Measurements from ENCODE around the gene MARCHF9.

DNA sequence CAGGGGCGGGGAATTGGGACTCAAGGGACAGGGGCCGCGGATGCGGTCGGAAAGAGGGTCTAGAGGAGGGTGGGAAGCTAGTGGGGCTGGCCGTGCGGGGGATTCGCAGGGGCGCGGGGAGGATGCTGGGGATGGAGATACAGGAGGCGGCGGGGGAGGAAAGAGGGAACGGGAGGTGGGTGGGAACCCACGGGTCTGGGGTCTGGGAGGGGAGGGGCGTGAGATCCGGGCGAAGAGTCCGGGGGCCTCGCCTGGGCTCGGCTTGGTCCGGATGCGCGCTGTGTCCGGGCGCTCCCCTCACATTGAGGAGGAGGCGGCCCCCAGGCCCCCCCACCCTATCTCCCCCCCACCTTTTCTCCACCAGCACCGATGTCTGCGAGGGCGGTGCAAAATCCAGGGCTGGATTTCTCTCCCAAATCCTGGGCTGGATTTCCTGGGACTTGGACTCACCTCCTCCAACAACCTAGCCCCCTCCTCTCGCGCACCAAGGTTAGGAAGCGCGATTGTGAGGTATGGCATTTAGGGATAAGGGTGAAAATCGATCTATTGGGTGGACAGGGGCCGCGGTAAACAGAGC lies 16.2 kb upstream of the MARCHF9 start, which contains the start of gene AGAP2:
- TF ChIP-seq POLR2AphosphoS5 (IDR thresholded peaks at IDR 0.05; ENCODE audit: low read depth, low read length) (no peak), POLR2A (IDR thresholded peaks at IDR 0.05; ENCODE audit: borderline replicate concordance, extremely low read depth, insufficient read depth, insufficient read length) (no peak), EZH2 (IDR thresholded peaks at IDR 0.05) (no peak), RAD21 (IDR thresholded peaks at IDR 0.05; ENCODE audit: low read depth) (no peak), CEBPB (IDR thresholded peaks at IDR 0.05; ENCODE audit: low read depth) (no peak)
- TF ChIP-seq, protein P1, sequence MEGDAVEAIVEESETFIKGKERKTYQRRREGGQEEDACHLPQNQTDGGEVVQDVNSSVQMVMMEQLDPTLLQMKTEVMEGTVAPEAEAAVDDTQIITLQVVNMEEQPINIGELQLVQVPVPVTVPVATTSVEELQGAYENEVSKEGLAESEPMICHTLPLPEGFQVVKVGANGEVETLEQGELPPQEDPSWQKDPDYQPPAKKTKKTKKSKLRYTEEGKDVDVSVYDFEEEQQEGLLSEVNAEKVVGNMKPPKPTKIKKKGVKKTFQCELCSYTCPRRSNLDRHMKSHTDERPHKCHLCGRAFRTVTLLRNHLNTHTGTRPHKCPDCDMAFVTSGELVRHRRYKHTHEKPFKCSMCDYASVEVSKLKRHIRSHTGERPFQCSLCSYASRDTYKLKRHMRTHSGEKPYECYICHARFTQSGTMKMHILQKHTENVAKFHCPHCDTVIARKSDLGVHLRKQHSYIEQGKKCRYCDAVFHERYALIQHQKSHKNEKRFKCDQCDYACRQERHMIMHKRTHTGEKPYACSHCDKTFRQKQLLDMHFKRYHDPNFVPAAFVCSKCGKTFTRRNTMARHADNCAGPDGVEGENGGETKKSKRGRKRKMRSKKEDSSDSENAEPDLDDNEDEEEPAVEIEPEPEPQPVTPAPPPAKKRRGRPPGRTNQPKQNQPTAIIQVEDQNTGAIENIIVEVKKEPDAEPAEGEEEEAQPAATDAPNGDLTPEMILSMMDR (IDR thresholded peaks at IDR 0.05 in 2 of 3, conservative IDR thresholded peaks at IDR 0.05 in 1 of 3; ENCODE audit: borderline replicate concordance in 1 of 3, insufficient read depth in 1 of 3, low read depth in 2 of 3, low read length in 2 of 3), result no peak
- TF ChIP-seq, protein P2, sequence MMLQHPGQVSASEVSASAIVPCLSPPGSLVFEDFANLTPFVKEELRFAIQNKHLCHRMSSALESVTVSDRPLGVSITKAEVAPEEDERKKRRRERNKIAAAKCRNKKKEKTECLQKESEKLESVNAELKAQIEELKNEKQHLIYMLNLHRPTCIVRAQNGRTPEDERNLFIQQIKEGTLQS (IDR thresholded peaks at IDR 0.05), result no peak
- TF ChIP-seq, protein P3, sequence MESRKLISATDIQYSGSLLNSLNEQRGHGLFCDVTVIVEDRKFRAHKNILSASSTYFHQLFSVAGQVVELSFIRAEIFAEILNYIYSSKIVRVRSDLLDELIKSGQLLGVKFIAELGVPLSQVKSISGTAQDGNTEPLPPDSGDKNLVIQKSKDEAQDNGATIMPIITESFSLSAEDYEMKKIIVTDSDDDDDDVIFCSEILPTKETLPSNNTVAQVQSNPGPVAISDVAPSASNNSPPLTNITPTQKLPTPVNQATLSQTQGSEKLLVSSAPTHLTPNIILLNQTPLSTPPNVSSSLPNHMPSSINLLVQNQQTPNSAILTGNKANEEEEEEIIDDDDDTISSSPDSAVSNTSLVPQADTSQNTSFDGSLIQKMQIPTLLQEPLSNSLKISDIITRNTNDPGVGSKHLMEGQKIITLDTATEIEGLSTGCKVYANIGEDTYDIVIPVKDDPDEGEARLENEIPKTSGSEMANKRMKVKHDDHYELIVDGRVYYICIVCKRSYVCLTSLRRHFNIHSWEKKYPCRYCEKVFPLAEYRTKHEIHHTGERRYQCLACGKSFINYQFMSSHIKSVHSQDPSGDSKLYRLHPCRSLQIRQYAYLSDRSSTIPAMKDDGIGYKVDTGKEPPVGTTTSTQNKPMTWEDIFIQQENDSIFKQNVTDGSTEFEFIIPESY (IDR thresholded peaks at IDR 0.05; ENCODE audit: extremely low read depth, insufficient replicate concordance, low read length), result no peak
- TF ChIP-seq, protein P4, sequence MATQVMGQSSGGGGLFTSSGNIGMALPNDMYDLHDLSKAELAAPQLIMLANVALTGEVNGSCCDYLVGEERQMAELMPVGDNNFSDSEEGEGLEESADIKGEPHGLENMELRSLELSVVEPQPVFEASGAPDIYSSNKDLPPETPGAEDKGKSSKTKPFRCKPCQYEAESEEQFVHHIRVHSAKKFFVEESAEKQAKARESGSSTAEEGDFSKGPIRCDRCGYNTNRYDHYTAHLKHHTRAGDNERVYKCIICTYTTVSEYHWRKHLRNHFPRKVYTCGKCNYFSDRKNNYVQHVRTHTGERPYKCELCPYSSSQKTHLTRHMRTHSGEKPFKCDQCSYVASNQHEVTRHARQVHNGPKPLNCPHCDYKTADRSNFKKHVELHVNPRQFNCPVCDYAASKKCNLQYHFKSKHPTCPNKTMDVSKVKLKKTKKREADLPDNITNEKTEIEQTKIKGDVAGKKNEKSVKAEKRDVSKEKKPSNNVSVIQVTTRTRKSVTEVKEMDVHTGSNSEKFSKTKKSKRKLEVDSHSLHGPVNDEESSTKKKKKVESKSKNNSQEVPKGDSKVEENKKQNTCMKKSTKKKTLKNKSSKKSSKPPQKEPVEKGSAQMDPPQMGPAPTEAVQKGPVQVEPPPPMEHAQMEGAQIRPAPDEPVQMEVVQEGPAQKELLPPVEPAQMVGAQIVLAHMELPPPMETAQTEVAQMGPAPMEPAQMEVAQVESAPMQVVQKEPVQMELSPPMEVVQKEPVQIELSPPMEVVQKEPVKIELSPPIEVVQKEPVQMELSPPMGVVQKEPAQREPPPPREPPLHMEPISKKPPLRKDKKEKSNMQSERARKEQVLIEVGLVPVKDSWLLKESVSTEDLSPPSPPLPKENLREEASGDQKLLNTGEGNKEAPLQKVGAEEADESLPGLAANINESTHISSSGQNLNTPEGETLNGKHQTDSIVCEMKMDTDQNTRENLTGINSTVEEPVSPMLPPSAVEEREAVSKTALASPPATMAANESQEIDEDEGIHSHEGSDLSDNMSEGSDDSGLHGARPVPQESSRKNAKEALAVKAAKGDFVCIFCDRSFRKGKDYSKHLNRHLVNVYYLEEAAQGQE (IDR thresholded peaks at IDR 0.05; ENCODE audit: low read depth), result no peak

Data from HCT116 (cell line).